HG03439 (cell line): Measurements from ENCODE around the gene MITF.

Experiments
- ATAC-seq: cut with Tn5 transposase; IDR thresholded peaks from one replicate; pipeline ENCODE4 v1.9.1; 2021; ENCODE audit warnings: mild to moderate bottlenecking, moderate library complexity; ENCODE audit not compliant: unreplicated experiment

MITF gene

GRCh38 chr3:69830147-69830546 is 90.9 kb downstream of the MITF start:
- ATAC-seq = no peak

- no peak for ATAC-seq
These were observed 92.5 kb downstream of the MITF start for GRCh38 chr3:69831737-69832136.

- no peak for ATAC-seq
These were observed 94.3 kb downstream of the MITF start for GRCh38 chr3:69833591-69833990.

- no peak for ATAC-seq
These were observed 99.0 kb downstream of the MITF start for GRCh38 chr3:69838217-69838616.

GRCh38 chr3:69838696-69839515 is 99.6 kb downstream of the MITF start:
- no peak for ATAC-seq

- ATAC-seq = no peak
These were observed 103.1 kb downstream of the MITF start for GRCh38 chr3:69842351-69842750.

GRCh38 chr3:69842789-69843188 is 103.5 kb downstream of the MITF start:
- ATAC-seq = no peak

- ATAC-seq = no peak
These were observed 105.4 kb downstream of the MITF start for GRCh38 chr3:69844706-69845105.

- ATAC-seq = no peak
These were observed 108.0 kb downstream of the MITF start for GRCh38 chr3:69847303-69847702.

- ATAC-seq = no peak
These were observed 108.8 kb downstream of the MITF start for GRCh38 chr3:69848113-69848512.

GRCh38 chr3:69850849-69851248 is 111.6 kb downstream of the MITF start:
- ATAC-seq = no peak

- no peak for ATAC-seq
These were observed 113.8 kb downstream of the MITF start for GRCh38 chr3:69853027-69853426.

GRCh38 chr3:69855436-69856162 is 116.3 kb downstream of the MITF start:
- ATAC-seq = no peak

- ATAC-seq = no peak
These were observed 117.9 kb downstream of the MITF start for GRCh38 chr3:69856965-69857705.

GRCh38 chr3:69861556-69861955 is 122.3 kb downstream of the MITF start:
- no peak for ATAC-seq

GRCh38 chr3:69864141-69864540 is 124.9 kb downstream of the MITF start:
- ATAC-seq = no peak

GRCh38 chr3:69864766-69865165 is 125.5 kb downstream of the MITF start:
- no peak for ATAC-seq

GRCh38 chr3:69865925-69866679 is 126.8 kb downstream of the MITF start:
- ATAC-seq = no peak

- no peak for ATAC-seq
These were observed 127.9 kb downstream of the MITF start for GRCh38 chr3:69866988-69867720.

GRCh38 chr3:69867941-69868505 is 128.8 kb downstream of the MITF start:
- no peak for ATAC-seq
